Astrocyte of the cerebellum (primary cell): ENCODE results near the gene CDC42BPA.

Experiments
- DNase-seq: peaks from one replicate; pipeline ENCODE4 v3.0.0-alpha.2; 2011; ENCODE audit warnings: low read depth
- H3K4me3 ChIP-seq: 2 replicates; pipeline ENCODE4 v1.5.1; 2011; ENCODE audit warnings: mild to moderate bottlenecking, low read depth, low read length, moderate library complexity
- in situ Hi-C: cut with HindIII; loops from 2 replicates; pipeline ENCODE4 v1.10.0; 2017; ENCODE audit warnings: low sequenced_read_pairs
- TF ChIP-seq, protein P1 (sequence below): IDR thresholded peaks from 2 replicates; pipeline ENCODE4 v1.5.1; 2012; ENCODE audit warnings: low read length, low read depth, moderate library complexity, mild to moderate bottlenecking; ENCODE audit errors: missing control alignments

Gene CDC42BPA

DNA sequence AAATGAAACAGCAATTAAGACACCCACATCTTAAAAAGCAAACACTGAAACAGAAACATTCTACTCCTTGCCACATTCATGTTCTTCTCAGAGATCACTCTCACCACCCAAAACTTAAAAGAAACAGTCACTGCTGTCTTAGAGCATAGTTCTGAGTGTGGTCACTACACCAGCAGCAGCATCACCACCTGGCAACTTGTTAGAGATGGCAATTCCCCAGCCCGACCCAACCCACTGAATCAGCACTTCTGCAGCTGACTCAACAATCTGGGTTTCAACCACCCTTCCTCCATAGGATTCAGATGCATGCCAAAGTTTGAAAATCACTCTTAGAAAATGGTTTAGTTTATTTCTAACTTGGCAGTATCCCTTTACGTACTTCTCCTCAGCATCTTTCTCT is 126.1 kb downstream of the CDC42BPA start:
- in situ Hi-C loops, result no loop called here
- no peak overlapping the region for H3K4me3 ChIP-seq
- TF ChIP-seq, protein P1, sequence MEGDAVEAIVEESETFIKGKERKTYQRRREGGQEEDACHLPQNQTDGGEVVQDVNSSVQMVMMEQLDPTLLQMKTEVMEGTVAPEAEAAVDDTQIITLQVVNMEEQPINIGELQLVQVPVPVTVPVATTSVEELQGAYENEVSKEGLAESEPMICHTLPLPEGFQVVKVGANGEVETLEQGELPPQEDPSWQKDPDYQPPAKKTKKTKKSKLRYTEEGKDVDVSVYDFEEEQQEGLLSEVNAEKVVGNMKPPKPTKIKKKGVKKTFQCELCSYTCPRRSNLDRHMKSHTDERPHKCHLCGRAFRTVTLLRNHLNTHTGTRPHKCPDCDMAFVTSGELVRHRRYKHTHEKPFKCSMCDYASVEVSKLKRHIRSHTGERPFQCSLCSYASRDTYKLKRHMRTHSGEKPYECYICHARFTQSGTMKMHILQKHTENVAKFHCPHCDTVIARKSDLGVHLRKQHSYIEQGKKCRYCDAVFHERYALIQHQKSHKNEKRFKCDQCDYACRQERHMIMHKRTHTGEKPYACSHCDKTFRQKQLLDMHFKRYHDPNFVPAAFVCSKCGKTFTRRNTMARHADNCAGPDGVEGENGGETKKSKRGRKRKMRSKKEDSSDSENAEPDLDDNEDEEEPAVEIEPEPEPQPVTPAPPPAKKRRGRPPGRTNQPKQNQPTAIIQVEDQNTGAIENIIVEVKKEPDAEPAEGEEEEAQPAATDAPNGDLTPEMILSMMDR, result no peak
- DNase-seq, result peak; percentile 90

DNA sequence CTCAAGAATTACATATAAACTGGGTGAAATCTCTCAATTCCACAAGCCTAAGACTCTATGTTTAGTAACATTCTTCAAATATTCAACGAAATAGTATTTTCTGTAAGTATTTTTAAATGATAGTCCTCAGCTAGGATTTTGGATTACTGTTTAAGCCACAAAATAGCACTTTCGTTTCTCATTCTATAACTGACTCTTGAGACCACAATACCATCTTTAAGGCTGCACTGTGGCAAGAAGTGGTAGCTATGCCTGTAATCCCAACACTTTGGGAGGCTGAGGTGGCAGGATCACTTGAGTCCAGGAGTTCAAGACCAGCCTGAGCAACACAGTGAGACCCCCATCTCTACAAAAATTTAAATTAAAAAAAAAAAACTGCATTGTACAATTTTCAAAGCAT is 126.7 kb downstream of the CDC42BPA start:
- TF ChIP-seq, protein P1, result no peak
- H3K4me3 ChIP-seq, result no peak overlapping the region
- DNase-seq, result no peak
- in situ Hi-C loops, result no loop called here

DNA sequence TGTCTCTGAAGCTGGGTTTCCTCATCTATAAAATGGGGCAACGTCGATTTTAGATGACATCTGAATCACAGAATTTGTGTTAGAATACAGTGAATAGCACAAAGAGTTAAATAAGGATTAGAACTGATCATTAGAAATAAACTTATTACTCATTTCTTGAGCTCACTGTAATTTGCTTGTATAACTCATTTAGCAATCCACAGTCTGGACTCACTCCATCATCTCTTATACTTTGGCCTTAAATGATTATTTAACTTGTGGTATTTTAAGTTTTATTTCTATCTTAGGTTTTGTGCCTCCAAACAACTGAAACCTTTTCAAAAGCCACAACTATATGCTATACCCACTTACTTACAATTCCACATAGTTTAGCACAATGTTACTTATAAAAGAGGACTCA is 128.0 kb downstream of the CDC42BPA start:
- DNase-seq, result no peak
- in situ Hi-C loops, result no loop called here
- H3K4me3 ChIP-seq, result no peak overlapping the region
- TF ChIP-seq, protein P1, result no peak

DNA sequence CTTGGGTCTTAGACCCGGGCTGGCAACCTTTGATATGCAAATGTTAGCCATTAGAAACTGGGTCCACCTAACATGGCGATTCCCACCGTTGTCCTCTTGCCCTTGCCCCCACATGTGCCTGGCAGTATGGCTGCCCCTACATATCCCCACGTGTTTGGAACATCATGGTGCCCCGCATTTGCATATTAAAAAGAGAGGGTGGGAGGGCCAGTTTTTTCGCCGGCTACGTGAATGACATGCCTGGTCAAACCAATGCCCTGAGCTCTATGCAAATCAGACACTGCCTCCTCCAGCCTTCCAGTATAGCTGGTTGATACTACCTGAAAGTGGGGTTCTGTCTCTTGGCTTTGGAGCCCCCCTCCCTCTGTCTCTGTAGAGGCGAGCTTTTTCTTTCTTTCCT is 133.0 kb downstream of the CDC42BPA start:
- DNase-seq, result no peak
- TF ChIP-seq, protein P1, result no peak
- H3K4me3 ChIP-seq, result no peak overlapping the region
- in situ Hi-C loops, result no loop called here

DNA sequence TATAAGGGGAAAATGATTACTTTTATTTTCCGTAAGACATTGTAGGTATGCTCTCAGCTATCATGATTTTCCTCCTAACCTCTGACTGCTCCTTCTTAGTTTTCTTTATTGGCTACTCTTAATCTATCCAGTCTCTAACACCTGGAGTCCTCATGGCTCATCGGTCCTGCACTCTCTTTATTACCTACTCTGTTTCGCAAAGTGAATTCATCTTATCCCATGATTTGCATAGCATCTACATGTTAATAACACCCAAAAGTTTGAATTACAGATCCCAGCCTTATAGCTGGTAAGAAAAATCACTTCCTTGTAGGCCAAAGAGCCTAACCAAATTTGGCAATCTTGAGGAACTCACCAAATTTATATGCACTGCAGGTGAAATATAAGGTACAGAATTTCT is 136.3 kb downstream of the CDC42BPA start:
- in situ Hi-C loops, result no loop called here
- no peak for DNase-seq

DNA sequence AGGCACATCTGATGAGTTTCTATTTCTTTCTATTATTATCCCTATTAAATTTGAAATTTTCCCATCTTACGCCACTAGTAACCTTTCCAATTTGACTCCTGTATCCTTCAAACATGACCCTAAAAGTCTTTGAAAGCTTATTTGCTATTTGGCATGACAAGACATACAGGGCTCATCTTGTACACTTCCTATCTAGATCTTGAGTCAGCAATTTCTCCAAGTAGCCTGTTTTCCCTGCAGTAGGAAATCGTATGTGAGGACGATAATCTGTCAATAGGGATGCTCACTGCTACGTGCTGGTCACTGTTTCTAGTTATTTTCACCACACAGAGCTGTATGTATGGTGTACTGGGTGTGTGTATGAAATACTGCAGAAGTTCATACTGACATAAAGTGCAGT is 142.7 kb downstream of the CDC42BPA start:
- H3K4me3 ChIP-seq, result no peak overlapping the region
- no peak for DNase-seq
- in situ Hi-C loops, result no loop called here
- TF ChIP-seq, protein P1, result no peak

More for the DNA sequence above, 136.3 kb downstream of the CDC42BPA start:
- TF ChIP-seq, protein P1, result no peak
- H3K4me3 ChIP-seq, result no peak overlapping the region

DNA sequence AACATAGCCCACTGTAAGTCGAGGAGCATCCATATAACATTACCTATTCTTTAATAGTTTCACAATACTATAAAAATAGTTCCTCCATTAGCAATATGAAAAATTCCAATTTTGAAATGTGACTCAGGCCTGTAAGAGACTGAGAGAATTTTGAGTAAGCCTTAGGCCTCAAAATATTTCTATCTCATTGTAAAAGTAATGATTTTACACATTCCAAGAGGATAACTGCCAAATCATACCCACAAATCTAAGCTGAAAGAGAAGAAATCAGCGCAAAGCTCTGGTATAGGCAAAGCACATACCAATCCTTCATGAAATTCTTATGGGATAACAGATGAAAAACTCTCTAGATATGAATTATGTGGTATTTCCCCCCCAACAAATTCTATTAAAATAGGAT is 144.1 kb downstream of the CDC42BPA start:
- H3K4me3 ChIP-seq, result no peak overlapping the region
- DNase-seq, result peak; percentile 15
- TF ChIP-seq, protein P1, result no peak
- in situ Hi-C loops, result no loop called here
